RKO (cell line): Measurements from ENCODE around the gene CTNNA3.

Experiments used
- DNase-seq: peaks from one replicate; pipeline ENCODE4 v3.0.0-alpha.2; 2016; ENCODE audit warnings: low spot score

The CTNNA3 gene

GRCh38 chr10:66642217-66642616, 1053.8 kb downstream of the CTNNA3 start:
- DNase-seq, result no peak

GRCh38 chr10:66639371-66639770, 1056.6 kb downstream of the CTNNA3 start:
- no peak for DNase-seq

GRCh38 chr10:66637273-66638036, 1058.5 kb downstream of the CTNNA3 start:
- DNase-seq, result no peak

GRCh38 chr10:66629996-66630395, 1066.0 kb downstream of the CTNNA3 start:
- peak; percentile 9 for DNase-seq

GRCh38 chr10:66627156-66627555, 1068.8 kb downstream of the CTNNA3 start:
- peak; percentile 78 for DNase-seq

- no peak for DNase-seq
Observed at GRCh38 chr10:66625709-66626590, 1070.0 kb downstream of the CTNNA3 start.

GRCh38 chr10:66622050-66622449, 1073.9 kb downstream of the CTNNA3 start:
- DNase-seq, result no peak

GRCh38 chr10:66604195-66604594, 1091.8 kb downstream of the CTNNA3 start:
- no peak for DNase-seq

- DNase-seq, result no peak
Observed at GRCh38 chr10:66591865-66592264, 1104.1 kb downstream of the CTNNA3 start.

GRCh38 chr10:66587680-66588050, 1108.3 kb downstream of the CTNNA3 start:
- no peak for DNase-seq

- DNase-seq, result no peak
Observed at GRCh38 chr10:66586897-66587679, 1108.9 kb downstream of the CTNNA3 start.

- DNase-seq, result no peak
Observed at GRCh38 chr10:66586073-66586472, 1109.9 kb downstream of the CTNNA3 start.

- no peak for DNase-seq
Observed at GRCh38 chr10:66575251-66575855, 1120.6 kb downstream of the CTNNA3 start.

GRCh38 chr10:66572700-66573099, 1123.3 kb downstream of the CTNNA3 start:
- DNase-seq, result no peak

GRCh38 chr10:66565999-66566398, 1130.0 kb downstream of the CTNNA3 start:
- no peak for DNase-seq

- DNase-seq, result peak; percentile 17
Observed at GRCh38 chr10:66564287-66564686, 1131.7 kb downstream of the CTNNA3 start.

- no peak for DNase-seq
Observed at GRCh38 chr10:66555061-66555460, 1140.9 kb downstream of the CTNNA3 start.

GRCh38 chr10:66552331-66552730, 1143.7 kb downstream of the CTNNA3 start:
- DNase-seq, result no peak

- no peak for DNase-seq
Observed at GRCh38 chr10:66550351-66550750, 1145.6 kb downstream of the CTNNA3 start.

- DNase-seq, result peak; percentile 45
Observed at GRCh38 chr10:66538908-66539307, 1157.1 kb downstream of the CTNNA3 start.

- DNase-seq, result no peak
Observed at GRCh38 chr10:66538371-66538770, 1157.6 kb downstream of the CTNNA3 start.

- DNase-seq, result no peak
Observed at GRCh38 chr10:66537186-66537585, 1158.8 kb downstream of the CTNNA3 start.
